ENCODE results near the gene SEMA6A.

The SEMA6A gene

GRCh38 chr5:116394186-116394867, 180.3 kb downstream of the SEMA6A start:
- DNase-seq = no peak

Measured in activated effector memory CD4-positive, alpha-beta T cell treated with anti-CD3 and anti-CD28 coated beads, Interleukin-2, amount 50 U/mL, for 16 hours (primary cell).